ENCODE measurements around the gene ZNF784. TPM values are rescaled to one million over a fixed set of nuclear protein-coding genes. Genes with fewer than 3 reads are reported as not detected.

The ZNF784 gene, protein sequence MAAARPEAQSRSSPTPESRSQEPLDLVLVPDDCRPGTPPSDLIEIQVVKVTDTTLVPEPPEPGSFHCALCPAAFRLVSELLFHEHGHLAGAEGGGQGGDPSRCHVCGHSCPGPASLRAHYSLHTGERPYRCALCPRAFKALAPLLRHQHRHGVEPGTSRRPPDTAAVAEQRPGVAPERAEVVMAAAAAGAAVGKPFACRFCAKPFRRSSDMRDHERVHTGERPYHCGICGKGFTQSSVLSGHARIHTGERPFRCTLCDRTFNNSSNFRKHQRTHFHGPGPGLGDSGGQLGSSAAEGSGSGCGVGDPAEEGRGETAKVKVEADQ
- total RNA-seq, result 5.3 TPM
- polyA plus RNA-seq (ENCODE audit: insufficient read depth in 1 of 8, insufficient read length in 8 of 8, low replicate concordance in 1 of 8), result 1 to 10 TPM; 6.6 to 9.8 (median 8.7) TPM
- long read RNA-seq, donor 1, result 0 reads
- long read RNA-seq, donor 2, result 0 reads
- long read RNA-seq, donor 3, partial matches to known transcripts, result 0 of 2 reads
- long read RNA-seq, donor 3, other reads (novel, unspliced or antisense), result 0 of 2 reads
- long read RNA-seq, donor 4, partial matches to known transcripts, result 0 of 2 reads
- long read RNA-seq, donor 4, other reads (novel, unspliced or antisense), result 0 of 2 reads
- long read RNA-seq, donor 5, partial matches to known transcripts, result 0 of 3 reads
- long read RNA-seq, donor 5, other reads (novel, unspliced or antisense), result 0 of 3 reads
- long read RNA-seq, donor 6, partial matches to known transcripts, result 0 of 5 reads
- long read RNA-seq, donor 6, other reads (novel, unspliced or antisense), result 0 of 5 reads
- long read RNA-seq, donor 7, partial matches to known transcripts, result 0 of 3 reads
- long read RNA-seq, donor 7, other reads (novel, unspliced or antisense), result 0 of 3 reads
- long read RNA-seq, donor 8, result 0 reads
- long read RNA-seq, donor 9, partial matches to known transcripts, result 0 of 1 reads
- long read RNA-seq, donor 9, other reads (novel, unspliced or antisense), result 0 of 1 reads
- long read RNA-seq, donor 10, partial matches to known transcripts, result 0 of 1 reads
- long read RNA-seq, donor 10, other reads (novel, unspliced or antisense), result 0 of 1 reads
- long read RNA-seq, donor 11, partial matches to known transcripts, result 0 of 1 reads
- long read RNA-seq, donor 11, other reads (novel, unspliced or antisense), result 0 of 1 reads

DNA sequence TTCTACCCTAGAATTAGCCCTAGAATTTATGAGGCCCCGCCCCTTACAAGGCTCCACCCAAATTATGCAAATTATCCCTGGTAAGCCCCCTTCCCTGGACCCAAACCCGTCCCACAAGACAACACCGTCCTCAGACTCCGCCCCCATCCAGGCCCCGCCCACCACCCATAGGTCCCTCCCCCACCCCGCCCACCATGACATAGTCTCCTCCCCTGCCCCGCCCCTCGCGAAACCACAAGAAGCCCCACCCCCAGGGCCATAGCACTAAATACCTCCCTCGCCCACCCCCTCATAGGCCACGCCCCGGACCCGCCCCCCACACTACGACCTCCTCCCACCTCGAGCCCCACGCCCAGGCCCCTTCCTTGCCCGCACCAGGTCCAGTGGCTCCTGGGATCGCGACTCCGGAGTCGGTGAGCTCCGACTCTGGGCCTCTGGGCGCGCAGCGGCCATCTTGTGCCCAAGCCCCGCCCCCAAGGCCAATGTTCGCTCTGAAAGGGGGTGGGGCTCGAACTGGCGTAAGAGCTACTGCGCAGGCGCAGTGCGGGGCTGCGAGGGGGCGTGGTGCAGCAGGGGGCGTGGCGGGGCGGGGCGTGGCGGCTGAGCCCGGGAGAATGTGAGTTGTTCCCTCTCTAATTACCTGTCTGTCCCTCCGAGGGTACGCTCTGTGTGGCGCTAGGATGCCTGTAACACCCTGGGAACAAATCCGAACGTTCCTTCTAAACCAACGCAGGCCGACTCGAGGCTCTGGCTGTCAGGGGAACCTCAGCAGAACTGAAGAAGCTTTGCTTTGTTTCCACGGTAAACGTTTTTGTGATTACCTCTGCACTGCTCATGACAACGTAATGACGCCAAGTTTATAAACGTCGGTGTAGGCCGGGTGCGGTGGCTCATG is at the start of gene ZNF784:
ZNF784 (minus strand) TSS at position 458 of the 895 bp plus-strand sequence; CDS start at position 453, 5 bp downstream.
- peak; percentile 96 for DNase-seq
- under 1% methylated on average over 46 of the region's 56 CpGs for whole genome bisulfite sequencing (ENCODE audit: insufficient coverage)
- H3K27ac ChIP-seq (ENCODE audit: low read length), result peak within 1 kb of the TSS; percentile 98
- H3K4me3 ChIP-seq (ENCODE audit: low read length), result peak within 1 kb of the TSS; percentile 71
- peaks cover 10% of the 10 kb centered on the region for H3K36me3 ChIP-seq (ENCODE audit: control insufficient read depth, insufficient read depth, low read length)
- no peaks in the 10 kb centered on the region for H3K9me3 ChIP-seq (replicated peaks; ENCODE audit: control insufficient read depth, low read depth, low read length)
- H3K4me1 ChIP-seq (ENCODE audit: control insufficient read depth, insufficient read depth, low read length), result peaks cover 15% of the 10 kb centered on the region
- no peaks in the 10 kb centered on the region for H3K27me3 ChIP-seq (ENCODE audit: control insufficient read depth, insufficient read depth, low read length)

DNA sequence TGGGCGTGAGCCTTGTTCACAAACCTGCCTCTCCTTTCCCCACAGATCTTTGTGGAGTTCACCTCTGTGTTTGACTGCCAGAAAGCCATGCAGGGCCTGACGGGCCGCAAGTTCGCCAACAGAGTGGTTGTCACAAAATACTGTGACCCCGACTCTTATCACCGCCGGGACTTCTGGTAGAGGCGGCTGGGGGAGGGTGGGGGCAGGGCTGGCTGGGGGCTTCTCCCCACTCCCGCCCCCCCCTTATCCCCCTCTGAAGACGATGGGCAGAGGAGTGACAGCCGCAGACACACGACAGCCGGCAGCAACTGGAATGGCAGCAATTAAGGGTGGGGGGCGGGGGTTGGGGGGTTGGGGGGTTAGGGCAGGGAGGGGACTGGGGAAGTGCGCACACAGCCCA is 49.5 kb upstream of the ZNF784 start:
- Histone ChIP-seq H3K9me3 (replicated peaks; ENCODE audit: control insufficient read depth, low read depth, low read length) (no peaks in the 10 kb centered on the region), H3K4me3 (ENCODE audit: low read length) (no peak overlapping the region), H3K27me3 (ENCODE audit: control insufficient read depth, insufficient read depth, low read length) (no peaks in the 10 kb centered on the region), H3K4me1 (ENCODE audit: control insufficient read depth, insufficient read depth, low read length) (peaks cover 34% of the 10 kb centered on the region), H3K27ac (ENCODE audit: low read length) (no peak overlapping the region), H3K36me3 (ENCODE audit: control insufficient read depth, insufficient read depth, low read length) (peaks cover 52% of the 10 kb centered on the region)
- 88% methylated on average over 1 of the region's 15 CpGs for WGBS (ENCODE audit: insufficient coverage)
- DNase-seq, result no peak

DNA sequence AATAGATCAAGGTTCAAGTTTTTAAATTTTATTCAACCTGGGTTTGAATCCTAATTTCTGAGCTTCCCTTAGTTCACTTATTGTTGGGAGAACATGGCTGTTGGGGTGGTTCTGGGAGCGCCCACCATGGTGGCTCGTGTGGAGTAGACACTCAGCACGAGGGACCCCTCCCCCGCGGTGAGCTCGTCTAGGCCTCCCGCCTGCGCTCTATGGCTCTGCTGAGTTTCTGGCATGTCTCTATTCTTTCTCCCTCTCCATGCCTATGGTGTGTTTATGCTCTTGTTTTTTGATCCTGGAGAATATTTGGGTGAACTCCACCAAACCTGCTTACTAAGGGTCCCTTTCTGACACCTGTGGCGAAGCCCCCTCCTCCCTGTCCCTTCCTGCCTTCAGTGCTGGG is 49.1 kb upstream of the ZNF784 start:
- Histone ChIP-seq H3K4me3 (ENCODE audit: low read length) (no peak overlapping the region), H3K27ac (ENCODE audit: low read length) (no peak overlapping the region), H3K9me3 (replicated peaks; ENCODE audit: control insufficient read depth, low read depth, low read length) (no peaks in the 10 kb centered on the region), H3K27me3 (ENCODE audit: control insufficient read depth, insufficient read depth, low read length) (no peaks in the 10 kb centered on the region), H3K36me3 (ENCODE audit: control insufficient read depth, insufficient read depth, low read length) (peaks cover 52% of the 10 kb centered on the region), H3K4me1 (ENCODE audit: control insufficient read depth, insufficient read depth, low read length) (peaks cover 34% of the 10 kb centered on the region)
- no peak for DNase-seq
- 100% methylated on average over 1 of the region's 9 CpGs for WGBS (ENCODE audit: insufficient coverage)

DNA sequence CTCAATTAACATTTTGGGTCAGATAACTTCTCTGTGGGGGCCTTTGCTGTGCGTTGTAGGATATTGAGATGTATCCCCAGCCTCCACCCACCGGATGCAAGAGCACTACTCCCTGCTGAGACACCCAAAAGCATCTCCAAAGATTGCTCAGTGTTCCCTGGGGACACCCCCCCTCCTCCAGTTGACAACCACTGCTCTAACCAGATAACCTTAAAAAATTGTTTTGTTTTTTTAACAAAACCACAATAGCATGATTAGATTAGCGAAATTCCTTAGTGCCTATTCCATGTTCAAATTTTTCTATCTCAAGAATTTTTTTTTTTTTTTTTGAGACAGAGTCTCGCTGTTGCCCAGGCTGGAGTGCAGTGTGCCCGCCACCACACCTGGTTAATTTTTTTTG is 48.1 kb upstream of the ZNF784 start:
- Histone ChIP-seq H3K9me3 (replicated peaks; ENCODE audit: control insufficient read depth, low read depth, low read length) (no peaks in the 10 kb centered on the region), H3K4me3 (ENCODE audit: low read length) (no peak overlapping the region), H3K27me3 (ENCODE audit: control insufficient read depth, insufficient read depth, low read length) (no peaks in the 10 kb centered on the region), H3K27ac (ENCODE audit: low read length) (no peak overlapping the region), H3K36me3 (ENCODE audit: control insufficient read depth, insufficient read depth, low read length) (peaks cover 51% of the 10 kb centered on the region), H3K4me1 (ENCODE audit: control insufficient read depth, insufficient read depth, low read length) (peaks cover 28% of the 10 kb centered on the region)
- WGBS (ENCODE audit: insufficient coverage), result 100% methylated on average over 1 of the region's 5 CpGs
- no peak for DNase-seq

DNA sequence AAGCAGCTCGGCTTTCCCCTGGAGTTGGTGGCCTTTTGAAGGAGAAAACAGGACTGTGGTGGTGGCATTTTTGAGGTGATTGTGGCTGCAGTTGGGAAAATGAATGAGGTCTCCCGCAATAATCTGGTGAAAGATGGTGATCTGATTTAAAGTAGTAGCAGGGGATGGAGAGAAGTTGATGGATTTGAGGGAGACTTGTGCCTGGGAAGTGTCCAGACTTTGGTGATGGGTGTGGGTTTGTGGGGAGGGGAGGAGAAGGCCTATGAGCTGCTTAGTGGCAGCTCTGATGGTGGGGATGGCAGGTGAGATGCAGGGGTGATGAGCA is 46.6 kb upstream of the ZNF784 start:
- no peak for DNase-seq
- Histone ChIP-seq H3K36me3 (ENCODE audit: control insufficient read depth, insufficient read depth, low read length) (peaks cover 58% of the 10 kb centered on the region), H3K4me3 (ENCODE audit: low read length) (no peak overlapping the region), H3K9me3 (replicated peaks; ENCODE audit: control insufficient read depth, low read depth, low read length) (no peaks in the 10 kb centered on the region), H3K4me1 (ENCODE audit: control insufficient read depth, insufficient read depth, low read length) (peaks cover 16% of the 10 kb centered on the region), H3K27me3 (ENCODE audit: control insufficient read depth, insufficient read depth, low read length) (no peaks in the 10 kb centered on the region), H3K27ac (ENCODE audit: low read length) (no peak overlapping the region)
- WGBS (ENCODE audit: insufficient coverage), result 79% methylated on average over 2 of the region's 2 CpGs

DNA sequence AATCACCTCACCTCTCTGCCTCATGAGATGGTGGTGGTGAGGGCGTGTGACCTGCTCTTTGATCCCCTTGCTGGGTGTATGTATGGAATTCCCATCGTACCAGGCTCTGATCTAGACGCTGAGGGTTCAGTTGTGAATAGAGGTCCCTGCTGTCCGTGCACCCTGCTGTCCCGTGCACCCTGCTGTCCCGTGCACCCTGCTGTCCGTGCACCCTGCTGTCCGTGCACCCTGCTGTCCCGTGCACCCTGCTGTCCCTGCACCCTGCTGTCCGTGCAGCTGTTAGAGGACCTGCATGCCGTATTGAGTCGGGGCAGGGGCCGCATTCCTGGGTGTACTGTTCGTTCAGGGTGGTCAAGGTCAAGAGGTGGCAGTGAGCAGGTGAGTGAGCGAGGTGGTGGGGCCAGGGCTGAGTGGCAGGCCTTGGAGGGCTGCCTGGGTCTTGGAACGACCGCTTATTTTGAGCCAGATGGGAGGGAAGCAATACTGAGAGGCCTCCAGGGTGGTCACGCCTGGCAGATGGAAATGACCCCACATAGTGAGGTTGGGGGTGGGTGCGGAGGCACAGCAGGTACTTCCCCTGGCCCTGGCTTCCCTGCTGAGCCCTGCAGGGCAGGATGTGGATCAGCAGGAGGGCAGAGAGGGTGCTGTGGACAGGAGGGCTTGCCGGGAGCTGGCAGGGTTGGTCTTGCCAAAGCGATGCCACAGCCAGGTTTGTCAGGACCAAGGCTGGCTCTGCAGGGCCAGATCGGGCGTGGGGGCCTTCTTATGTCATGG is 46.1 kb upstream of the ZNF784 start:
- WGBS (ENCODE audit: insufficient coverage), result 81% methylated on average over 22 of the region's 23 CpGs
- peak; percentile 23 for DNase-seq
- no peaks in the 10 kb centered on the region for H3K9me3 ChIP-seq (replicated peaks; ENCODE audit: control insufficient read depth, low read depth, low read length)
- peaks cover 62% of the 10 kb centered on the region for H3K36me3 ChIP-seq (ENCODE audit: control insufficient read depth, insufficient read depth, low read length)
- H3K27ac ChIP-seq (ENCODE audit: low read length), result no peak overlapping the region
- no peaks in the 10 kb centered on the region for H3K27me3 ChIP-seq (ENCODE audit: control insufficient read depth, insufficient read depth, low read length)
- H3K4me3 ChIP-seq (ENCODE audit: low read length), result no peak overlapping the region
- peaks cover 10% of the 10 kb centered on the region for H3K4me1 ChIP-seq (ENCODE audit: control insufficient read depth, insufficient read depth, low read length)

DNA sequence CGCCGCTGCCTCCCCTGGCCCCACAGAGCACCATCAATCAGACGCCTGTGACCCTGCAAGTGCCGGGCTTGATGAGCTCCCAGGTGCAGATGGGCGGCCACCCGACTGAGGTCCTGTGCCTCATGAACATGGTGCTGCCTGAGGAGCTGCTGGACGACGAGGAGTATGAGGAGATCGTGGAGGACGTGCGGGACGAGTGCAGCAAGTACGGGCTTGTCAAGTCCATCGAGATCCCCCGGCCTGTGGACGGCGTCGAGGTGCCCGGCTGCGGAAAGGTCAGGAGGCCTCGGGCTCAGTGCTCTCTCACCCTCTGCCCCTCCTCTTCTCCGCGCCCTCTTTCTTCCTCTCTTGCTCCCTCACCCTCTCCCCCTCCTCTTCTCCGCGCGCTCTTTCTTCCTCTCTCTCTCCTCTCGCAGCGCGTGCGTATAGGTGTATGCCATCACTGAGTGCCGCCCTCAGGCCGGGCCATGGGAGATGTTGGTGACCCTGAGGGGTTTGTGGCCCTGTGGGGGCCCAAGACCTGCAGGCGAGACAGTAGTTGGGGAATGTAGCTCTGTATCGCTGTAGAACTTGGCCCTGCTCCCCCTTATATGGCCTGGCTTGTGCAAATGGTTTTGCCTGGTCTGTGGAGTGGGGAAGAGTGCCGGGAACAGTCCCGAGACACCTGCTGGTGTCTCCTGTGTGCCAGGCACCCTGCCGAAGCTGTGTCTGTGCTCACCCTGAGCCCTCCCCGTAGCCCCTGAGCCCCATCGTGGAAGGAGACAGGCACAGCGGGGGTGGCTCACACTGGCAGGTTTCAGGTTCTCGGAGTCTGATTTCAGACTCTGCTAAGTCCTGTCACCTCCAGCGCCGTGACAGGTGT is 45.3 kb upstream of the ZNF784 start:
- DNase-seq, result no peak
- H3K4me1 ChIP-seq (ENCODE audit: control insufficient read depth, insufficient read depth, low read length), result peaks cover 9% of the 10 kb centered on the region
- no peaks in the 10 kb centered on the region for H3K27me3 ChIP-seq (ENCODE audit: control insufficient read depth, insufficient read depth, low read length)
- 85% methylated on average over 29 of the region's 43 CpGs for WGBS (ENCODE audit: insufficient coverage)
- no peak overlapping the region for H3K4me3 ChIP-seq (ENCODE audit: low read length)
- H3K27ac ChIP-seq (ENCODE audit: low read length), result no peak overlapping the region
- no peaks in the 10 kb centered on the region for H3K9me3 ChIP-seq (replicated peaks; ENCODE audit: control insufficient read depth, low read depth, low read length)
- H3K36me3 ChIP-seq (ENCODE audit: control insufficient read depth, insufficient read depth, low read length), result peaks cover 66% of the 10 kb centered on the region

DNA sequence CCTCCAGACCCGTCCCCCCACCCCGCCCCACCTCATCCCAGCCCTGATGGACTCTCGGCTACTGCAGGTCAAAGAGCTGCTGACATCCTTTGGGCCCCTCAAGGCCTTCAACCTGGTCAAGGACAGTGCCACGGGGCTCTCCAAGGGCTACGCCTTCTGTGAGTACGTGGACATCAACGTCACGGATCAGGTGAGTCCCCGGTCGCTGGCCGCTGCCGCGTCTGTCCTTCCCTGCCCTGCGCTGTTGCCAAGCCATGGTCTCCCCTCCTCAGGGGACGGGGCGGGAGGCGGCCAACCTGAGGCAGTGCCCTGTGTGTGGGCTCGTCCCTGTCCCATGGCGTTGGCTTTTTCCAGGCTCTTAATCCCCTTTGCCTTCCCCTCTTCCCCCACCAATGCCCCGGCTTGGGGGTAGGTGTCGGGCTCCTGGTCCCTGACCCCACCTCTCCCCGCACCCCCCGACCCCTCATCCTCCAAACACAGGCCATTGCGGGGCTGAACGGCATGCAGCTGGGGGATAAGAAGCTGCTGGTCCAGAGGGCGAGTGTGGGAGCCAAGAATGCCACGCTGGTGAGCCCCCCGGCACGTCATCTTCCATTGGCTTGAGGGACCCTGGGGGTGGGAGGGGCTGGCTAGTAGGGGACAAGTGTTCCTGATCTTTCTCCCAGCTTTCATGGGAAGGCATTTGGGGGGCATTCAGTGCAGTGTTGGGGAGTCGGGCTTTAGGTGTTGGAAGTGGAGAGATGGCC is 44.4 kb upstream of the ZNF784 start:
- Histone ChIP-seq H3K27me3 (ENCODE audit: control insufficient read depth, insufficient read depth, low read length) (no peaks in the 10 kb centered on the region), H3K27ac (ENCODE audit: low read length) (no peak overlapping the region), H3K9me3 (replicated peaks; ENCODE audit: control insufficient read depth, low read depth, low read length) (no peaks in the 10 kb centered on the region), H3K4me1 (ENCODE audit: control insufficient read depth, insufficient read depth, low read length) (peaks cover 4% of the 10 kb centered on the region), H3K36me3 (ENCODE audit: control insufficient read depth, insufficient read depth, low read length) (peaks cover 72% of the 10 kb centered on the region), H3K4me3 (ENCODE audit: low read length) (no peak overlapping the region)
- DNase-seq, result no peak
- WGBS (ENCODE audit: insufficient coverage), result 86% methylated on average over 23 of the region's 30 CpGs

All from muscle of leg (tissue), 16 donors.